Stimulated activated memory B cell treated with anti-CD40 and anti-IgM and Interleukin-4, amounts not matched to agents 10 μg/mL and 1 μg/mL and 100 μg/mL, for 72 hours (primary cell): ENCODE data around the gene PUS1.
"Not testable (repeated sequence)": the region's sequence is repeated elsewhere in the genome, so short reads cannot be mapped to it uniquely, and the experiment has no call there.

Experiments used
- ATAC-seq: fragments of 150-1000 bp; cut with Tn5 transposase; 2 replicates; pipeline ENCODE4 v1.10.0; 2021
- H3K27ac Mint-ChIP-seq: one replicate; pipeline ENCODE4 v1.8.0; 2022; ENCODE audit warnings: mild to moderate bottlenecking, mixed read lengths
- H3K27me3 Mint-ChIP-seq: one replicate; pipeline ENCODE4 v1.8.0; 2022; ENCODE audit warnings: mixed read lengths
- H3K36me3 Mint-ChIP-seq: one replicate; pipeline ENCODE4 v1.8.0; 2022; ENCODE audit warnings: mixed read lengths
- H3K4me1 Mint-ChIP-seq: one replicate; pipeline ENCODE4 v1.8.0; 2022; ENCODE audit warnings: mixed read lengths
- H3K4me3 Mint-ChIP-seq: one replicate; pipeline ENCODE4 v1.8.0; 2022; ENCODE audit warnings: mild to moderate bottlenecking, moderate library complexity, mixed read lengths
- H3K9me3 Mint-ChIP-seq: one replicate; pipeline ENCODE4 v1.8.0; 2022; ENCODE audit warnings: mixed read lengths

Gene PUS1

DNA sequence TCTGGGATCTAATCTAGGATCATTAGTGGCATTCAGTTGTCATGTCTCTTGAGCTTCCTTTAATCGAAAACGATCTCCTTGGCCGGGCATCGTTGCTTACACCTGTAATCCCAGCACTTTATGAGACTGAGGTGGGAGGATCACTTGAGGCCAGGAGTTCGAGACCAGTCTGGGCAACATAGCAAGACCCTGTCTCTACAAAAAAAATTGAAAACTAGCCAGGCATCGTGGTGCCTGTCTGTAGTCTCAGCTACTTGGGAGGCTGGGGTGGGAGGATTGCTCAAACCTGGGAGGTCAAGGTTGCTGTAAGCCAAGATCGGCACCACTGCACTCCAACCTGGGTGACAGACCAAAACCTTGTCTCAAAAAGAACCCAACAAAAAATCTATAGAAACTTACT lies 9.0 kb downstream of the PUS1 start:
- H3K9me3 Mint-ChIP-seq, result no peaks in the 10 kb centered on the region
- no peak overlapping the region for H3K27ac Mint-ChIP-seq
- no peaks in the 10 kb centered on the region for H3K4me1 Mint-ChIP-seq
- no peaks in the 10 kb centered on the region for H3K27me3 Mint-ChIP-seq
- H3K4me3 Mint-ChIP-seq, result no peak overlapping the region
- no peak for ATAC-seq
- peaks cover 54% of the 10 kb centered on the region for H3K36me3 Mint-ChIP-seq

DNA sequence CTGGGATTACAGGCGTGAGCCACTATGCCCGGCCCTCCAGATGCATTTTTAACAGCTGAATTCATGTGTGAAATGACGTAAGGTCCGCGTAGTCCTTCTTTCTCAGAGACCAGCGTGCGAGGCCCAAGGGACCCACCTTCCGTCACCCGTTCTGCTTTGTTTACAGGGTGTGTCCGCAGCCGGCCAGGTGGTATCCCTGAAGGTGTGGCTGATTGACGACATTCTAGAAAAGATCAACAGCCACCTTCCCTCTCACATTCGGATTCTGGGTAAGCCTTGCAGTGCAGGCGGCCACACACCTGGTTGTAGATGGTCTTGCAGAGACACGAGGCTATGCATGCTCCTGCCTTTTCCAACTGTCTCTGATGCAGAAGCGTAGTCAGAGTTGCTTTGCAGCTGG lies 9.9 kb downstream of the PUS1 start:
- ATAC-seq, result no peak
- no peaks in the 10 kb centered on the region for H3K4me1 Mint-ChIP-seq
- no peaks in the 10 kb centered on the region for H3K9me3 Mint-ChIP-seq
- no peak overlapping the region for H3K4me3 Mint-ChIP-seq
- H3K27ac Mint-ChIP-seq, result no peak overlapping the region
- peaks cover 55% of the 10 kb centered on the region for H3K36me3 Mint-ChIP-seq
- no peaks in the 10 kb centered on the region for H3K27me3 Mint-ChIP-seq

DNA sequence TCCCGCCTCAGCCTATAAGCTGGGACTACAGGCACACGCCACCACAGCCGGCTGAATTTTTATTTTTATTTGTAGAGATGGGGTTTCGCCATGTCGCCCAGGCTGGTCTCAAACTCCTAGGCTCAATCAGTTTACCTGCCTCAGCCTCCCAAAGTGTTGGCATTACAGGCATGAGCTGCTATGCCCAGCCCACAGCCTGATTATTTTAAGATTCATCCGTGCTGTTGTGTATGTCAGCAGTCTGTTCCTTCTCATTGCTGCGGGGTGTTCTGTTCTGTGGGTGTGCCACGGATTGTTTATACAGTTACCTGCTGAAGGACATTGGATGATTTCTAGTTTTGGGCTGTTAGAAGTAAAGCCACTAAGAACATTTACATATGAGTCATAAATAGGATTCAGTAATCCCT lies 11.1 kb downstream of the PUS1 start:
- no peaks in the 10 kb centered on the region for H3K27me3 Mint-ChIP-seq
- H3K9me3 Mint-ChIP-seq, result no peaks in the 10 kb centered on the region
- no peak overlapping the region for H3K4me3 Mint-ChIP-seq
- H3K4me1 Mint-ChIP-seq, result no peaks in the 10 kb centered on the region
- peaks cover 66% of the 10 kb centered on the region for H3K36me3 Mint-ChIP-seq
- no peak overlapping the region for H3K27ac Mint-ChIP-seq
- no peak for ATAC-seq

DNA sequence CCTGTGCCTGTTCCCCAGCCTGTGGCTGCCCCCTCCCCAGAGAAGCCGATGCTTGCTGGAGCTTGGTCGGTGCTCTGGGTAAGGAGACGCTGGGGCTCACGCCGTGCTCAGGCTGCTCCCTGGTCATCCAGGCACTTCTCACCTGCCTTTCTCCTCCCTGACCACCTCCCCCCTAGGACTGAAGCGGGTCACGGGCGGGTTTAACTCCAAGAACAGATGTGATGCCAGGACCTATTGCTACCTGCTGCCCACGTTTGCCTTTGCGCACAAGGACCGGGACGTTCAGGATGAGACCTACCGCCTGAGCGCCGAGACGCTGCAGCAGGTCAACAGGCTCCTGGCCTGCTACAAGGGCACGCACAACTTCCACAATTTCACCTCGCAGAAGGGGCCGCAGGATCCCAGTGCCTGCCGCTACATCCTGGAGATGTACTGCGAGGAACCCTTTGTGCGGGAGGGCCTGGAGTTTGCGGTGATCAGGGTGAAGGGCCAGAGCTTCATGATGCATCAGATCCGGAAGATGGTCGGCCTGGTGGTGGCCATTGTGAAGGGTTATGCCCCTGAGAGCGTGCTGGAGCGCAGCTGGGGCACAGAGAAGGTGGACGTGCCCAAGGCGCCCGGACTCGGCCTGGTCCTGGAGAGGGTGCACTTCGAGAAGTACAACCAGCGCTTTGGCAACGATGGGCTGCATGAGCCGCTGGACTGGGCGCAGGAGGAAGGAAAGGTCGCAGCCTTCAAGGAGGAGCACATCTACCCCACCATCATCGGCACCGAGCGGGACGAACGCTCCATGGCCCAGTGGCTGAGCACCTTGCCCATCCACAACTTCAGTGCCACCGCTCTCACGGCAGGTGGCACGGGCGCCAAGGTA lies 12.3 kb downstream of the PUS1 start:
- Mint-ChIP-seq H3K9me3 (no peaks in the 10 kb centered on the region), H3K27ac (no peak overlapping the region), H3K4me1 (no peaks in the 10 kb centered on the region), H3K36me3 (peaks cover 62% of the 10 kb centered on the region), H3K4me3 (no peak overlapping the region), H3K27me3 (no peaks in the 10 kb centered on the region)
- ATAC-seq, result no peak

DNA sequence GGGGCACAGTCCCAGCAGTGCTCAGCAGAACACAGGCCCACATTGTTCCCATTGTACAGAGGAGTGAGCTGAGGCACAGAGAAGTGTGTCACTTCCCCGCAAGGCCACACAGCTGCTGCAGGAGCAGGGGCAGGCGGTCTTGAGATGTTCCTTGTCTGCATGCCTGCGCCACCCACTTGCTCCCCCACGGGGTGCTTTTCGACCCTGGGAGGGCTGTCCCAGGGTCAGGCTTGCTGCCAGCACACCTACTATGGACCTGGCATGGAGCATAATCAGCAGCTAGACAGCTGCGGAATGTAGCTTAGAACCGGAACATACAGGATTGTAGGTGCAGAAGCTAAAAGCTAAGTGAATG lies 12.9 kb downstream of the PUS1 start:
- ATAC-seq, result no peak
- Mint-ChIP-seq H3K27me3 (no peaks in the 10 kb centered on the region), H3K9me3 (no peaks in the 10 kb centered on the region), H3K36me3 (peaks cover 56% of the 10 kb centered on the region), H3K4me1 (no peaks in the 10 kb centered on the region), H3K4me3 (no peak overlapping the region), H3K27ac (no peak overlapping the region)

DNA sequence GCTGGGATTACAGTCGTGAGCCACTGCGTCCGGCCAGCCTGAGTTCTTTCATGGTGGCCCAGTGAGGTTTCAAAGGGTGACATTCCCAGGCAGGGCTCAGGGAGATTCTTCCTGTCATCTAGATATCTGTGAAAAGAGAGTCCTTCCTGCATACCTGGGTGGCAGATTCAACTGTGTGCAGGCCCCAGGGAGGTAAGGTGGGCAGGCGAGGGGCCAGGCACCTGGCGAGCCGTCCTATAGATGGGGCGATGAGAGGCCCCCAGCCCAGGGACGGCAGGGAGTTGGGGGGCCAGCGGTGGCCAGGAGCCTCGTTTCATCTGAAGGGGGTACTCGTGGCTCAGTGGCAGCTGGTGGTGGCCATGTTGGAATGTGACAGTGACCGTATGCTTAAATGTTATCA lies 13.6 kb downstream of the PUS1 start:
- Mint-ChIP-seq H3K36me3 (peaks cover 51% of the 10 kb centered on the region), H3K27ac (no peak overlapping the region), H3K4me1 (peaks cover 3% of the 10 kb centered on the region), H3K4me3 (no peak overlapping the region), H3K27me3 (no peaks in the 10 kb centered on the region), H3K9me3 (no peaks in the 10 kb centered on the region)
- ATAC-seq, result no peak

DNA sequence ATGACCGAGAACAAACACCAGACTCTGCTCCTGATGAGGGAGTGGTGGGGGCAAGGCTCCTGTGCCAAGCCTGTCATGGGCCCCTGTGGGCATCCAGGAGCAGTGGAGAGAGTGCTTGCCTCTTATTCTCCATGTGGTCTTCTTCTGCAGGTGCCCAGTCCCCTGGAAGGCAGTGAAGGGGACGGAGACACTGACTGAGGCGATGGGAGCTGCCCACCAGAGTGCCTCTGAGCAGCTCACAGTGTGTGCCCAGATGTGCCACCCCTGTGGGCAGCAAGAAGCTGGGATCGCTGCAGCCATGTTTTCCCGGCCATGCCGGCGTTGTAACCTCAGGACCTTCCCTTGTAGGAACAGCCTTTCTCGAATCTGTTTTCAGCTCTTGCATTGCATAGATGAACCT lies 14.3 kb downstream of the PUS1 start:
- Mint-ChIP-seq H3K27ac (no peak overlapping the region), H3K4me3 (no peak overlapping the region), H3K36me3 (peaks cover 47% of the 10 kb centered on the region), H3K27me3 (no peaks in the 10 kb centered on the region), H3K9me3 (no peaks in the 10 kb centered on the region), H3K4me1 (peaks cover 9% of the 10 kb centered on the region)
- ATAC-seq, result no peak

DNA sequence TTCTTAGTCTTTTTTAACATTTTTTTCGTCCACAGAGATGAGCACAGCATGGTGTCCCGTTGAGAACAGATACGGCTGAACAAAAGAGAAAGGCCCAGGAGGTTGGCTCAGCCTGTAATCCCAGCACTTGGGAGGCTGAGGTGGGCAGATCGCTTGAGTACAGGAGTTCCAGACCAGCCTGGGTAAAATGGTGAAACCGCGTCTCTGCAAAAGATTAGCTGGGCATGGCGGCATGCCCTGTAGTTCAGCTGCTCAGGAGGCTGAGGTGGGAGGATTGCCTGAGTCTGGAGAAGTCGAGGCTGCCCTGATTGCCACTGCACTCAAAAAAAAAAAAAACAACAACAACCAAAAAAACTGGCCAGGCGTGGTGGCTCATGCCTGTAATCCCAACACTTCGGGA lies 14.8 kb downstream of the PUS1 start:
- no peak overlapping the region for H3K4me3 Mint-ChIP-seq
- peaks cover 47% of the 10 kb centered on the region for H3K36me3 Mint-ChIP-seq
- ATAC-seq, result no peak
- H3K4me1 Mint-ChIP-seq, result peaks cover 12% of the 10 kb centered on the region
- H3K27ac Mint-ChIP-seq, result no peak overlapping the region
- no peaks in the 10 kb centered on the region for H3K9me3 Mint-ChIP-seq
- no peaks in the 10 kb centered on the region for H3K27me3 Mint-ChIP-seq

DNA sequence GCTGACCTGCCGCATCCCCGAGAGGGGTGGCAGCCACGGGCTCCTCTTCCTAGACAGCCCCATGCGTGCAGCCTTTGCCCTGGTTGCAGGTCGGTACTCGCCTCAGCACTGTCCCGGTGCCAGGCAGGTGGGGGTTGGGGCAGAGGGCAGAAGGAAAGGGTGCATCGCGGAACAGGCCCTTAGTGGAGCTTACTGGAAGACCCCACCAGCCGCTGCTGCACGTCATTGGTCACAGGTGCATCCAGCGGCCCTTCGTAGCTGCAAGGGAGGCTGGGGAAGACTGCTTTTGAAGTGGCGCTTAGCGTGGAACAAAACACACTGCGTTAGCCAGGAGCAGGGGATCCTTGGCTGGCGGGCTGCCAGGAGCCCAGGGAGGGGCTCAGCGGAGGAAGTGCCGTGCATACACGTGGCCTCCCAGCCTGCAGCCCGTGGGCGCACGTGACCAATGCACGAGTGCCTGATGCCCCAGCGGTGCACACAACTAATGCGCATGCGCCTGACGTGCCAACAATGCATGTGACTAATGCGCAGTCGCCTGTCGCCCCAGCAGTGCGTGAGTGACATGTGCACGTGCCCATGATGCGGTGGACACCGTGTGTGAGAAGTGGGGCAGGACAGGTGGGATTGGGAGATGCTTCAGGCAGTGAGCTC lies 15.7 kb downstream of the PUS1 start:
- peaks cover 12% of the 10 kb centered on the region for H3K4me1 Mint-ChIP-seq
- H3K9me3 Mint-ChIP-seq, result no peaks in the 10 kb centered on the region
- no peak overlapping the region for H3K4me3 Mint-ChIP-seq
- H3K27ac Mint-ChIP-seq, result no peak overlapping the region
- no peak for ATAC-seq
- peaks cover 43% of the 10 kb centered on the region for H3K36me3 Mint-ChIP-seq
- H3K27me3 Mint-ChIP-seq, result no peaks in the 10 kb centered on the region

DNA sequence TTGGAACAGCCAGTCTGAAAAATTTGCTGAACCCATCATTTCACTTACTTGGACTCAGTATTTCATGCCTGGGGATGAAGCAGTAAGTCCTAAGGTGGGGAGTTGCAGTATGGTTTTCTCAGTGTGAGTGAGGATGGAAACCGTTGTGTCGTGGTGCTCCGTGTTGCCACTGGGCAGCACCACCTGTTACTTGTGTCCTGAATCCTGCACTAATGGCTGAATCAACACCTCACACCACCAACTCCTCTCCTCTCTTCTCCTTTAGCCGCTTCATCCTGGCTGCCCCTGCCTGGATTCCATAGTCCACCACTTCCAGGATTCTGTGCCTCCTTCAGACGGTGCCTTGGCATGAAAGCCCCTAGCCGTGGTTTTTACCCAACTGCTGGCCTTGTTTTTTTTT lies 17.7 kb downstream of the PUS1 start:
- H3K36me3 Mint-ChIP-seq, result peaks cover 28% of the 10 kb centered on the region
- no peaks in the 10 kb centered on the region for H3K9me3 Mint-ChIP-seq
- no peak overlapping the region for H3K4me3 Mint-ChIP-seq
- peaks cover 21% of the 10 kb centered on the region for H3K4me1 Mint-ChIP-seq
- H3K27me3 Mint-ChIP-seq, result no peaks in the 10 kb centered on the region
- peak overlapping the region; percentile 30 for H3K27ac Mint-ChIP-seq
- no peak for ATAC-seq

DNA sequence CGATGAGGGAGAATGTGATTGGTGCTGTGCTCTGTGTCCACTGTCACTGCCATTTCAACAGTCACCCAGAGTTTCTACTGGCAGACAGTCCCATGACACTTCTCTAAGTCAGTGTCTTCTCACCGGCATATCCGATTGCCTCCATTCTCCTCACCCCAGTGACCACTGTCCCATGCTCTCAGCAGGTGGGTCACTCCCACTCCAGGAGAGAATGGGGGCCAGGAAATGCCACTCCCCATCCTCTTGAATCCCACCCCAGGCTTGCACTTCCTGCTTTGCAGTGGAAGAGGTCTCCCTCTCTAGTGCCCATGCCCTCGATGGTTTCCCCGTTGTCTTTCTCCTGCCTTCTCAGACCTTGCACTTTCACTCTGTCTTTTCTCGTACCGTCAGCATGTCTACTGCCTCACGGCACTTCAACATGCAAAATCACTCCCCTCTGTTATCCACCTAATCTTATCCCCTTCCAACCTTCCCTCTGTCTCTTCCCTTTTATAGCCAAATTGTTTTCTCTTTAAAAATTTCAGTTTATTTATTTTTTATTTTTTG lies 18.5 kb downstream of the PUS1 start:
- ATAC-seq, result no peak
- peaks cover 22% of the 10 kb centered on the region for H3K4me1 Mint-ChIP-seq
- H3K4me3 Mint-ChIP-seq, result no peak overlapping the region
- H3K27ac Mint-ChIP-seq, result peak overlapping the region; percentile 30
- no peaks in the 10 kb centered on the region for H3K27me3 Mint-ChIP-seq
- no peaks in the 10 kb centered on the region for H3K9me3 Mint-ChIP-seq
- H3K36me3 Mint-ChIP-seq, result peaks cover 23% of the 10 kb centered on the region

DNA sequence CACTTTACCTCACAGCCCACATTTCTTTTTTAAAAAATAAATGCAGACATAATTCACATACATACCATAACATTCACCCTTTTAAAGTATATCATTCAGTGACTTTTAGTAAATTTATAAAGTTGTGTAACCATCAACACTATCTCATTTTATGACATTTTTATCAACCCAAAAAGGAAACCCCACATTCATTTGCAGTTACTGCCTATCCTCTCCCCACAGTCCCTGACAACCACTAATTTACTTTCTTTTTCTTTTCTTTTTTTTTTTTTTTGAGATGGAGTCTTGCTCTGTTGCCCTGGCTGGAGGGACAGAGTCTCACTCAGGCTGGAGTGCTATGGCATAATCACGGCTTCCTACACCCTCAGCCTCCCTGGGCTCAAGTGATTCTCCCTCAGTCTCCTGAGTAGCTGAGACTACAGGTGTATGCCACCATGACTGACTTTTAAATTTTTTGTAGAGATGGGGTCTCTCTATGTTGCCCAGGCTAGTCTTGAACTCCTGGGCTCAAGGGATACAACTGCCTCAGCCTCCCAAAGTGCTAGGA lies 19.2 kb downstream of the PUS1 start:
- no peak for ATAC-seq
- no peaks in the 10 kb centered on the region for H3K9me3 Mint-ChIP-seq
- no peak overlapping the region for H3K4me3 Mint-ChIP-seq
- peaks cover 29% of the 10 kb centered on the region for H3K4me1 Mint-ChIP-seq
- H3K36me3 Mint-ChIP-seq, result peaks cover 24% of the 10 kb centered on the region
- H3K27ac Mint-ChIP-seq, result peak overlapping the region; percentile 30
- H3K27me3 Mint-ChIP-seq, result no peaks in the 10 kb centered on the region

DNA sequence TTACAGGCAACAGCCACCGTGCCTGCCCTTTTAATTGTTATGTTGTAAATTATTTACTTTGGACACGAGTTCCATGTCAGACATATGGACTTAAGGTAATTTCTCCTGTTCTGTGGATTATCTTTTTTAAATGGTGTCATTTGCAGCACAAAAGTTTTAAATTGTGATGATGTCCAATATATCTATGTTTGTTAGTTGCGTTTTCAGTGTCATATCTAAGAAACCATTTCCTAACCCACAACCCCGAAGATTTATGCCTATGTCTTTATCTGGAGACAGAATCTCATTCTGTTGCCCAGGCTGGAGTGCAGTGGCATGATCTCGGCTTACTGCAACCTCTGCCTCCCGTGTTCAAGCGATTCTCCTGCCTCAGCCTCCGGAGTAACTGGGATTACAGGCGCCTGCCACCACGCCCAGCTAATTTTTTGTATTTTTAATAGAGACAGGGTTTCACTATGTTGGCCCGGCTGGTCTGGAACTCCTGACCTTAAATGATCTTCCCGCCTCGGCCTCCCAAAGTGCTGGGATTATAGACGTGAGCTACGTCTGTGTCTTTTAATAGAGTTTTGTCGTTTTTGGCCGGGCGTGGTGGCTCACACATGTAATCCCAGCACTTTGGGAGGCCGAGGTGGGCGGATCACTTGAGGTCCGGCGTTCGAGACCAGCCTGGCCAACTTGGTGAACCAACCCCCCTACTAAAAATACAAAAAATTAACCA lies 19.8 kb downstream of the PUS1 start:
- not testable (repeated sequence) for H3K9me3 Mint-ChIP-seq, ATAC-seq, H3K27me3 Mint-ChIP-seq
- peak overlapping the region; percentile 84 for H3K27ac Mint-ChIP-seq
- peaks cover 20% of the 10 kb centered on the region for H3K36me3 Mint-ChIP-seq
- H3K4me1 Mint-ChIP-seq, result peaks cover 31% of the 10 kb centered on the region
- H3K4me3 Mint-ChIP-seq, result peak overlapping the region; percentile 74

DNA sequence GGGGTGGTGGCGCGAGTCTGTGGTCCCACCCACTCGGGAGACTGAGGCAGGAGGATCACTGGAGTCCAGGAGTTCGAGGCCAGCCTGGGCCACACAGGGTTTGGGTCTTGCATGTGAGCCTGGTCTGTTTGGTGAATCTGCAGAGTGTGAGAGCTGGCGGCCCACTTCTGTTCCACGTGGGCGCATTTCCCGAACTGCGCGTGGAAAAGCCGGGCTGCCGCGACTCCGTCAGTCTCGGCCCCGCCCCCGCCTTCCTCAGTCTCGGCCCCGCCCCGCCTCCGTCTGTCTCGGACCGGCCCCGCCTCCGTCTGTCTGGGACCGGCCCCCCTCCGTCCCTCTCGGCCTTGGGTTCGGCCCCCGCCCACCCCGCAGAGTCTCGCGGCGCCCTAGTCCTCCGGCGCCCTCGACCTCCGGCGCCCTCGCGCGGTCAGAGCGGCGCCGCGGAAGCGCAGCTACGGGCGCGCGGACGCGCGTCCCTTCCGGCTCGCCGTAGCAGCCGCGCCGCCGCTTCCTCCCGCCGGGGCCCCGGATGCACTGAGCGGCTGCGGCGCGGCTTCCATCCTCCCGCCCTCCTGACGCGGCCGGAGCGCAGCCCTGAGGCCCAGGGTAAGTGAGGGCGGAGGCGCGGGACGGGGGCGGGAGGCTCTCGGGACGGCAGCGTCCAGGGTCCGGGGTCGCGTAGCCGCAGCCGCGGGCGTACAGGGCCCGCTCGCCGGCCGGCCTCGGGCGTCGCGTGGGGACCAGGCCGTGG lies 20.5 kb downstream of the PUS1 start, which contains the start of gene EP400:
TSS of gene EP400 (plus strand) at position 512 of the 751 bp plus-strand sequence. CDS start 10,678 bp downstream, outside the sequence.
- H3K36me3 Mint-ChIP-seq, result peaks cover 12% of the 10 kb centered on the region
- peaks cover 32% of the 10 kb centered on the region for H3K4me1 Mint-ChIP-seq
- no peaks in the 10 kb centered on the region for H3K9me3 Mint-ChIP-seq
- peak within 1 kb of the TSS; percentile 84 for H3K27ac Mint-ChIP-seq
- ATAC-seq, result peak; percentile 98
- no peaks in the 10 kb centered on the region for H3K27me3 Mint-ChIP-seq
- H3K4me3 Mint-ChIP-seq, result peak within 1 kb of the TSS; percentile 93
